ENCODE measurements around the gene CDC6. TPM values are rescaled to one million over a fixed set of nuclear protein-coding genes. Genes with fewer than 3 reads are reported as not detected.

The CDC6 gene, protein sequence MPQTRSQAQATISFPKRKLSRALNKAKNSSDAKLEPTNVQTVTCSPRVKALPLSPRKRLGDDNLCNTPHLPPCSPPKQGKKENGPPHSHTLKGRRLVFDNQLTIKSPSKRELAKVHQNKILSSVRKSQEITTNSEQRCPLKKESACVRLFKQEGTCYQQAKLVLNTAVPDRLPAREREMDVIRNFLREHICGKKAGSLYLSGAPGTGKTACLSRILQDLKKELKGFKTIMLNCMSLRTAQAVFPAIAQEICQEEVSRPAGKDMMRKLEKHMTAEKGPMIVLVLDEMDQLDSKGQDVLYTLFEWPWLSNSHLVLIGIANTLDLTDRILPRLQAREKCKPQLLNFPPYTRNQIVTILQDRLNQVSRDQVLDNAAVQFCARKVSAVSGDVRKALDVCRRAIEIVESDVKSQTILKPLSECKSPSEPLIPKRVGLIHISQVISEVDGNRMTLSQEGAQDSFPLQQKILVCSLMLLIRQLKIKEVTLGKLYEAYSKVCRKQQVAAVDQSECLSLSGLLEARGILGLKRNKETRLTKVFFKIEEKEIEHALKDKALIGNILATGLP
- 29.6 and 30.2 TPM in 2 replicates for total RNA-seq

DNA sequence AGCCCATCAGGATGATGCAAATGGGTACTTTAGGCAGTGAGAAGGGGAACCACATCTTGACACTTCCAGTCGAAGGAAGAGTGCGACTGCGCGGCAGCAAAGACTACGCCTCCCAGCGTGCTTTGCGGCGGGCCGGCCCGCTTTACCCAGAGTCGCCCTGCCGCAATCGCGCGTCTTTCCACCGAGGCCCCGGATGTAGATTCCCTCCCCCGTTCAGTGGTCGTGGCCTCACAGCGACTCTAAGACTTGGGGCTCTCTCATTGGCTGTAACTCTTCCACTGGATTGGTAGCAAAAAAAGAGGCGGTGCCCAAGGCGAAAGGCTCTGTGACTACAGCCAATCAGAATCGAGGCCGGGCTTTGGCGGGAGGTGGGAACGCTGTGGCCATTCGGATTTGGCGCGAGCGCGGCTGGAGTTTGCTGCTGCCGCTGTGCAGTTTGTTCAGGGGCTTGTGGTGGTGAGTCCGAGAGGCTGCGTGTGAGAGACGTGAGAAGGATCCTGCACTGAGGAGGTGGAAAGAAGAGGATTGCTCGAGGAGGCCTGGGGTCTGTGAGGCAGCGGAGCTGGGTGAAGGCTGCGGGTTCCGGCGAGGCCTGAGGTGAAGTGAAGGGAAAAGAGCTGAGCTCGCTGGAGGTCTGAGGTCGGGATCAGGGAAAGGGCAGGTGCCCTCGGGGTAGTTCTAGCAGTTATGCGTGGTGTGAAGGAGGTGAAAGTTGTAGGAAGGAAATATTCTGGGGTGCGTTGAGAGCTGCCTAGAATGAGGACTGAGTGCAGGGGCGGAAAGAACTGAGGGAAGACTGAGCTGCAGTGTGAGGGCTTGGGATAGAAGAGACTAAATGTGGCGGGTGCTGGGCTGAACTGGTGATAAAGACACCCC, at the start of gene CDC6:
Gene CDC6, plus strand, starts transcription at position 386 of the 876 bp plus-strand sequence. CDS start 1,542 bp downstream, outside the sequence.

DNA sequence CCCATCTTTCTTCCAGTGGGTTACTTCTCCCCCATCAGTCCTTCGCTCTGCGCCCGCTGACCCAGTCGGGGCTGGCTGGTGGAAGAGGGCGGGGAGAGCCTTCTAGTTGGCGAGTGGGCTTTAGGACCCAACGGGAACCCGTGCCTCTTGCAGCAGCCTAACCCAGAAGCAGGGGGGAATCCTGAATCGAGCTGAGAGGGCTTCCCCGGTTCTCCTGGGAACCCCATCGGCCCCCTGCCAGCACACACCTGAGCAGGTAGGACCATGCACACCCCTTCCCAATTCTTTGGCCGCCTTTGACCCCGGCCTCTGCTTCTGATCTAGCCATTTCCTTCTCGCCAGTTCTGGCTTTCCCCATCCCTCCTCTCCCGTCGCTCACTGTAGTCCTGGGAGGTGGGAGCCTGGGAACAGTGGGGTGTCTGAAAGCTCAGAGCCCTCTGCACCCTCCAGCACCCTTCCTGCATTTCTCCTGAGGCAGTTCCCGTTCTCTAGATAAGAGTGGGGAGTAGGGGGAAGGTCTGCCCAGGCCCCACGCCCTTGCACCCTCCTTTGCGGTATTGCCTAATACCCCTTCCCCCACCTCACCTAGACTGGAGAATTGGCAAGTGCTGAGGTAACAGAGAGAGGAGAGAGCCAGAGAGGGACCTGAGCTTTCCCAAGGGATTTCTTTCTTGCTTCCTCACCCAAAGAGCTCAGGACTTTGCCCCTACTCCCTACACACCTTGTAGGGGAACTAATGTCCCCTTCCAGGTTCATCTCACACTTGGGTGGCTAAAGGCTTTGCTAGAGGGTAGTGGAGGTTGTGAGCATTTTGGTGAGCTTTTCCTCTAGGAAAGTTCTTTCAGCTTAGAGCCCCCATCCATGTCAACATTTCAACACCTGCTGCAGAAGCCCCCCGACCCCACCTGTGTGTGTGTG, 21.6 kb downstream of the CDC6 start, which contains the start of gene RARA:
Gene RARA, plus strand, starts transcription at position 150 of the 918 bp plus-strand sequence. CDS start 22,039 bp downstream, outside the sequence.

Other genes starting within 250 kb of the CDC6 start
- 72.9 and 79.9 TPM in 2 replicates for gene MED24, start 233.5 kb upstream of the CDC6 start, total RNA-seq
- 5.2 and 6.7 TPM in 2 replicates for gene THRA, start 224.9 kb upstream of the CDC6 start, total RNA-seq
- gene NR1D1, start 187.3 kb upstream of the CDC6 start, total RNA-seq: 1.8 and 4.1 TPM in 2 replicates
- gene MSL1, start 165.9 kb upstream of the CDC6 start, total RNA-seq: 35.8 and 47.3 TPM in 2 replicates
- gene CASC3, start 147.3 kb upstream of the CDC6 start, total RNA-seq: 19.9 and 23.1 TPM in 2 replicates
- gene RAPGEFL1, start 110.4 kb upstream of the CDC6 start, total RNA-seq: 58.6 and 63.5 TPM in 2 replicates
- 7.8 and 15.0 TPM in 2 replicates for gene WIPF2, start 68.6 kb upstream of the CDC6 start, total RNA-seq
- gene RARA, start 21.3 kb downstream of the CDC6 start, total RNA-seq: 25.3 and 31.4 TPM in 2 replicates
- gene GJD3, start 76.9 kb downstream of the CDC6 start, total RNA-seq: not detected in 2 replicates
- gene TOP2A, start 130.0 kb downstream of the CDC6 start, total RNA-seq: 89.1 and 102 TPM in 2 replicates
- 33.6 and 35.5 TPM in 2 replicates for gene IGFBP4, start 155.6 kb downstream of the CDC6 start, total RNA-seq
- 179 and 332 TPM in 2 replicates for gene TNS4, start 213.7 kb downstream of the CDC6 start, total RNA-seq

Data from airway epithelial cell (primary cell).